K562 (cell line): Measurements from ENCODE around the gene KLF1. TPM values are rescaled to one million over a fixed set of nuclear protein-coding genes. Genes with fewer than 3 reads are reported as not detected.

Experiments used
- ATAC-seq: fragments of 200-7000 bp; cut with Tn5 transposase; 3 replicates; pipeline ENCODE4 v1.9.1; 2020; ENCODE audit warnings: moderate library complexity
- BruUV-seq: library from RNA; stranded (reverse); fragments of 400-500 nt; replicated peaks from 2 replicates; lab custom pipeline; 2021; lab: Mats Ljungman, UMichigan
- CTCF ChIA-PET: fragments of 300-600 bp; formaldehyde crosslinking; extraction: SDS; loops from one replicate; lab custom pipeline; 2021; ENCODE audit warnings: low intra/inter-chr PET ratio; lab: Yijun Ruan, JAX
- POLR2A ChIA-PET: fragments of 300-600, 350-650 bp; sonication (Branson Sonifier 250); formaldehyde crosslinking; extraction: SDS; loops from one replicate; lab custom pipeline; 2021; ENCODE audit warnings: antibody characterized with exemption, inconsistent platforms; lab: Yijun Ruan, JAX
- DNase-seq, 4 experiments: peaks; one replicate each; pipeline versions ENCODE4 v3.0.0 to v3.0.0-alpha.2; 2011 to 2018; ENCODE audit warnings: low spot score in 3 of 4, mixed read lengths in 3 of 4; ENCODE audit errors: extremely low read depth in 1 of 4
- FAIRE-seq: peaks from 2 replicates; lab custom pipeline; 2011; peaks lifted over from hg19 to GRCh38; lab: Jason Lieb, UNC
- H2AFZ ChIP-seq: 2 replicates; pipeline ENCODE4 v1.6.0; 2011; ENCODE audit warnings: low read depth, low read length, control low read depth, inconsistent platforms
- H3K27ac ChIP-seq: fragments of 200-600 bp; 3 replicates; pipeline ENCODE4 v1.8.0; 2011; ENCODE audit warnings: low read depth, mild to moderate bottlenecking, control low read depth, inconsistent platforms, low read length, moderate library complexity, mixed read lengths; ENCODE audit errors: extremely low read depth
- H3K27me3 ChIP-seq, 2 experiments: fragments of 300-600 bp in 1 of 2; 2 replicates in 1 of 2; 3 replicates in 1 of 2; pipeline versions ENCODE4 v1.6.0 to v1.8.0; 2011; ENCODE audit warnings: inconsistent platforms in 2 of 2, low read length in 2 of 2, mild to moderate bottlenecking in 1 of 2, mixed read lengths in 1 of 2, moderate library complexity in 1 of 2; ENCODE audit not compliant: control insufficient read depth in 2 of 2, insufficient read depth in 2 of 2
- H3K36me3 ChIP-seq: fragments of 300-600 bp; 3 replicates; pipeline ENCODE4 v1.8.0; 2011; ENCODE audit warnings: mild to moderate bottlenecking, low read length, inconsistent platforms; ENCODE audit not compliant: control insufficient read depth, insufficient read depth
- H3K4me1 ChIP-seq, 2 experiments: fragments of 200-600 bp in 1 of 2; replicated peaks in 1 of 2; 2 replicates in 1 of 2; 3 replicates in 1 of 2; pipeline versions ENCODE4 v1.5.1 to v1.8.0; 2011; ENCODE audit warnings: inconsistent platforms in 2 of 2, low read length in 2 of 2, mild to moderate bottlenecking in 1 of 2, mixed read lengths in 1 of 2, moderate library complexity in 1 of 2; ENCODE audit not compliant: control insufficient read depth in 2 of 2, insufficient read depth in 2 of 2
- H3K4me2 ChIP-seq: 2 replicates; pipeline ENCODE4 v1.6.1; 2011; ENCODE audit warnings: low read length, control low read depth, inconsistent platforms, mixed read lengths; ENCODE audit not compliant: insufficient read depth
- H3K4me3 ChIP-seq: fragments of 200-600 bp; sonication (generic), shearing (Covaris generic); 2 replicates; pipeline ENCODE4 v1.5.1; 2016; ENCODE audit warnings: control low read depth, inconsistent platforms
- H3K79me2 ChIP-seq: fragments of 200-600 bp; 3 replicates; pipeline ENCODE4 v1.8.0; 2011; ENCODE audit warnings: low read length, inconsistent platforms; ENCODE audit not compliant: control insufficient read depth, insufficient read depth
- H3K9ac ChIP-seq, 2 experiments: 2 replicates each; pipeline versions ENCODE4 v1.6.0 to v1.6.1; 2011; ENCODE audit warnings: low read depth in 2 of 2, low read length in 2 of 2, control low read depth in 1 of 2, inconsistent platforms in 1 of 2, mild to moderate bottlenecking in 1 of 2, mixed read lengths in 1 of 2; ENCODE audit not compliant: insufficient read depth in 1 of 2
- H3K9me1 ChIP-seq: one replicate; pipeline ENCODE4 v1.6.0; 2011; ENCODE audit warnings: inconsistent platforms, mild to moderate bottlenecking, low read length, moderate library complexity; ENCODE audit not compliant: control insufficient read depth, insufficient read depth
- H3K9me3 ChIP-seq: replicated peaks from 2 replicates; pipeline ENCODE4 v1.5.1; 2011; ENCODE audit warnings: low read depth, low read length, inconsistent platforms; ENCODE audit not compliant: control insufficient read depth, insufficient read depth
- H4K20me1 ChIP-seq: replicated peaks from 2 replicates; pipeline ENCODE4 v1.6.1; 2011; ENCODE audit warnings: low read length, inconsistent platforms, mixed read lengths; ENCODE audit not compliant: control insufficient read depth, insufficient read depth
- C11orf30 ChIP-seq: fragments of 450-650 bp; IDR thresholded peaks from 2 replicates; pipeline ENCODE4 v1.6.1; 2016; ENCODE audit warnings: low read depth, mild to moderate bottlenecking
- CHCHD3 ChIP-seq: fragments of 250-450 bp; sonication (Bioruptor Pico); IDR thresholded peaks from 2 replicates; pipeline ENCODE4 v2.1.2; 2022; ENCODE audit warnings: mild to moderate bottlenecking
- HSF4 ChIP-seq: fragments of 250-450 bp; sonication (Bioruptor Pico); IDR thresholded peaks from 2 replicates; pipeline ENCODE4 v2.1.2; 2022; ENCODE audit warnings: mild to moderate bottlenecking, moderate library complexity, borderline replicate concordance
- MAFG ChIP-seq: fragments of 450-650 bp; conservative IDR thresholded peaks from 2 replicates; pipeline ENCODE4 v1.6.1; 2016; ENCODE audit warnings: missing genetic modification characterization, missing compliant biosample characterization
- NFE2 ChIP-seq: IDR thresholded peaks from 2 replicates; pipeline ENCODE4 v1.6.1; 2014; ENCODE audit warnings: antibody characterized with exemption, low read depth
- NFRKB ChIP-seq: fragments of 450-650 bp; IDR thresholded peaks from 2 replicates; pipeline ENCODE4 v1.6.1; 2016; ENCODE audit warnings: low read depth
- RFX5 ChIP-seq: IDR thresholded peaks from 2 replicates; pipeline ENCODE4 v1.6.1; 2011; ENCODE audit warnings: low read depth, mild to moderate bottlenecking, improper control_type of control experiment, low read length
- SMC3 ChIP-seq: conservative IDR thresholded peaks from 2 replicates; pipeline ENCODE4 v1.6.1; 2011; ENCODE audit warnings: low read depth, low read length, improper control_type of control experiment; ENCODE audit not compliant: insufficient read depth
- U2AF1 ChIP-seq: fragments of 200-400 bp; formaldehyde crosslinking; optimal IDR thresholded peaks from 2 replicates; pipeline ENCODE3; 2017; ENCODE audit warnings: mild to moderate bottlenecking, low read depth, low read length, moderate library complexity
- ZEB2 ChIP-seq: fragments of 450-650 bp; IDR thresholded peaks from 2 replicates; pipeline ENCODE4 v1.6.1; 2016
- ZNF133 ChIP-seq: fragments of 250-450 bp; sonication (Bioruptor Pico); IDR thresholded peaks from 2 replicates; pipeline ENCODE4 v1.4.0; 2020; ENCODE audit warnings: mild to moderate bottlenecking
- ZNF239 ChIP-seq: fragments of 250-450 bp; sonication (Bioruptor Pico); IDR thresholded peaks from 2 replicates; pipeline ENCODE4 v1.4.0; 2020; ENCODE audit warnings: mild to moderate bottlenecking
- ZNF316 ChIP-seq: fragments of 450-650 bp; IDR thresholded peaks from 2 replicates; pipeline ENCODE4 v1.6.1; 2016
- WGBS: fragments of 100-300 bp; shearing (Covaris generic); methylation state at CpG from one replicate; pipeline ENCODE4 v1.1.6; 2016; ENCODE audit warnings: low coverage, mixed read lengths; ENCODE audit not compliant: insufficient coverage; ENCODE audit errors: missing lambda C conversion rate; 5-methylcytosine and 5-hydroxymethylcytosine counted together
- in situ Hi-C: fragments of 300-500 bp; cut with MboI; formaldehyde crosslinking; loops from 4 replicates; pipeline ENCODE4 v1.15.0; 2018; ENCODE audit warnings: inconsistent platforms, mixed read lengths
- intact Hi-C: fragments of 100-400 bp; cut with micrococcal nuclease; formaldehyde crosslinking; loops from 2 replicates; pipeline ENCODE4 v1.14.2; 2022
- polyA plus RNA-seq, 8 experiments: library from polyadenylated mRNA; depleted of rRNA in 4 of 8; stranded (reverse) in 5 of 8; unstranded in 3 of 8; fragments of >200 nt; fragmentation: Nextera tagmentation in 2 of 8; fragmentation: Illumina TruSeq in 1 of 8; extraction: Ambion mirVana in 2 of 8; extraction: Trizol in 1 of 8; gene quantifications; 2 replicates each; pipeline versions ENCODE4 v1.2.1 to v1.2.3, GENCODE V29; 2011 to 2014; ENCODE audit warnings: inconsistent platforms in 1 of 8, missing spikeins in 1 of 8
- total RNA-seq, 7 experiments: library from RNA; depleted of rRNA in 6 of 7; stranded (reverse); fragments of >200 nt in 6 of 7; fragmentation: Illumina TruSeq in 2 of 7; extraction: Trizol in 2 of 7; gene quantifications; 2 replicates each; pipeline versions ENCODE4 v1.2.1 to v1.2.3, GENCODE V29; 2011 to 2021; ENCODE audit warnings: low replicate concordance in 1 of 7
- TF ChIP-seq, protein P1 (sequence below): fragments of 250-450 bp; sonication (Bioruptor Pico); IDR thresholded peaks from 2 replicates; pipeline ENCODE4 v1.4.0; 2020; ENCODE audit warnings: mild to moderate bottlenecking, moderate library complexity
- TF ChIP-seq, protein P2 (sequence below): fragments of 450-650 bp; IDR thresholded peaks from 2 replicates; pipeline ENCODE4 v1.6.1; 2016
- TF ChIP-seq, protein P3 (sequence below): fragments of 250-450 bp; sonication (Bioruptor Pico); IDR thresholded peaks from 2 replicates; pipeline ENCODE4 v1.5.0; 2020; ENCODE audit warnings: mild to moderate bottlenecking, borderline replicate concordance

KLF1 gene
- total and polyA plus RNA-seq, 9 of the 15 experiments (the other 6 are each of a cell fraction or from before 2014, with no cell fraction given): 8.4 to 163 (median 47.3) TPM

DNA sequence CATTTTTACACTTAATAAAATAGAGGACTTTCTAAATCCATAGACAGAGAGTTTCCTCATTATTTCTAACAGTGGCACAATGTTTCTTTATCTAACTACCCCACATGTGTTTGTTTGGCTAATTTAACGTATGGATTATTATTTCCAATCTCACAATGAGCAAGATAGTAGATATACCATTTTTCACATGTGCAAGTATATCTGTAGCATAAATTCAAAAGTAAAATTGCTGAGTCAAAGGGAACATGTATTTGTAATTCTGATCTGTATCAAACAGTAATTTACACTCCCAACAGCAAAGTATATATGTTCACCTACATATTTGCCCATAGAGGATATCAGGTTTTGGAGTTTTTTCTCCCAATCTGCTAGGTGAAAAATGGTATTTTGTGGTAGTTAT, 30.3 kb downstream of the KLF1 start:
- ChIA-PET POLR2A (no interaction called here), CTCF (no interaction called here)
- no peak overlapping the region for H3K4me2 ChIP-seq
- DNase-seq (no peak), FAIRE-seq (no peak), ATAC-seq (no peak)
- 10% methylated on average over 1 of the region's 1 CpG for WGBS
- no peaks in the 10 kb centered on the region for H3K27me3 ChIP-seq
- no peak overlapping the region for H3K4me3 ChIP-seq
- no peak overlapping the region for H3K9ac ChIP-seq
- H3K9me3 ChIP-seq: no peaks in the 10 kb centered on the region
- no peaks in the 10 kb centered on the region for H4K20me1 ChIP-seq
- H3K9me1 ChIP-seq: no peaks in the 10 kb centered on the region
- H3K27ac ChIP-seq: no peak overlapping the region
- peaks cover 15% of the 10 kb centered on the region; the same call in 2 of the 3 replicates for H3K36me3 ChIP-seq
- intact Hi-C loops (no loop called here), in situ Hi-C loops (no loop called here)
- H3K79me2 ChIP-seq: no peaks in the 10 kb centered on the region
- TF ChIP-seq ZNF316 (peak; percentile 84), RFX5 (no peak), CHCHD3 (no peak), ZEB2 (no peak), NFE2 (peak; percentile 36; the same call in 1 of the 2 replicates), ZNF133 (CRISPR knock-in tag) (no peak), SMC3 (no peak), ZNF239 (no peak), NFRKB (no peak), HSF4 (CRISPR knock-in tag) (no peak), MAFG (peak; percentile 52), U2AF1 (no peak), C11orf30 (peak; percentile 58)
- TF ChIP-seq, protein P1, sequence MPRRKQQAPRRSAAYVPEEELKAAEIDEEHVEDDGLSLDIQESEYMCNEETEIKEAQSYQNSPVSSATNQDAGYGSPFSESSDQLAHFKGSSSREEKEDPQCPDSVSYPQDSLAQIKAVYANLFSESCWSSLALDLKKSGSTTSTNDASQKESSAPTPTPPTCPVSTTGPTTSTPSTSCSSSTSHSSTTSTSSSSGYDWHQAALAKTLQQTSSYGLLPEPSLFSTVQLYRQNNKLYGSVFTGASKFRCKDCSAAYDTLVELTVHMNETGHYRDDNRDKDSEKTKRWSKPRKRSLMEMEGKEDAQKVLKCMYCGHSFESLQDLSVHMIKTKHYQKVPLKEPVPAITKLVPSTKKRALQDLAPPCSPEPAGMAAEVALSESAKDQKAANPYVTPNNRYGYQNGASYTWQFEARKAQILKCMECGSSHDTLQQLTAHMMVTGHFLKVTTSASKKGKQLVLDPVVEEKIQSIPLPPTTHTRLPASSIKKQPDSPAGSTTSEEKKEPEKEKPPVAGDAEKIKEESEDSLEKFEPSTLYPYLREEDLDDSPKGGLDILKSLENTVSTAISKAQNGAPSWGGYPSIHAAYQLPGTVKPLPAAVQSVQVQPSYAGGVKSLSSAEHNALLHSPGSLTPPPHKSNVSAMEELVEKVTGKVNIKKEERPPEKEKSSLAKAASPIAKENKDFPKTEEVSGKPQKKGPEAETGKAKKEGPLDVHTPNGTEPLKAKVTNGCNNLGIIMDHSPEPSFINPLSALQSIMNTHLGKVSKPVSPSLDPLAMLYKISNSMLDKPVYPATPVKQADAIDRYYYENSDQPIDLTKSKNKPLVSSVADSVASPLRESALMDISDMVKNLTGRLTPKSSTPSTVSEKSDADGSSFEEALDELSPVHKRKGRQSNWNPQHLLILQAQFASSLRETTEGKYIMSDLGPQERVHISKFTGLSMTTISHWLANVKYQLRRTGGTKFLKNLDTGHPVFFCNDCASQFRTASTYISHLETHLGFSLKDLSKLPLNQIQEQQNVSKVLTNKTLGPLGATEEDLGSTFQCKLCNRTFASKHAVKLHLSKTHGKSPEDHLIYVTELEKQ (CRISPR knock-in tag): no peak
- TF ChIP-seq, protein P2, sequence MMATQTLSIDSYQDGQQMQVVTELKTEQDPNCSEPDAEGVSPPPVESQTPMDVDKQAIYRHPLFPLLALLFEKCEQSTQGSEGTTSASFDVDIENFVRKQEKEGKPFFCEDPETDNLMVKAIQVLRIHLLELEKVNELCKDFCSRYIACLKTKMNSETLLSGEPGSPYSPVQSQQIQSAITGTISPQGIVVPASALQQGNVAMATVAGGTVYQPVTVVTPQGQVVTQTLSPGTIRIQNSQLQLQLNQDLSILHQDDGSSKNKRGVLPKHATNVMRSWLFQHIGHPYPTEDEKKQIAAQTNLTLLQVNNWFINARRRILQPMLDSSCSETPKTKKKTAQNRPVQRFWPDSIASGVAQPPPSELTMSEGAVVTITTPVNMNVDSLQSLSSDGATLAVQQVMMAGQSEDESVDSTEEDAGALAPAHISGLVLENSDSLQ: no peak
- TF ChIP-seq, protein P3, sequence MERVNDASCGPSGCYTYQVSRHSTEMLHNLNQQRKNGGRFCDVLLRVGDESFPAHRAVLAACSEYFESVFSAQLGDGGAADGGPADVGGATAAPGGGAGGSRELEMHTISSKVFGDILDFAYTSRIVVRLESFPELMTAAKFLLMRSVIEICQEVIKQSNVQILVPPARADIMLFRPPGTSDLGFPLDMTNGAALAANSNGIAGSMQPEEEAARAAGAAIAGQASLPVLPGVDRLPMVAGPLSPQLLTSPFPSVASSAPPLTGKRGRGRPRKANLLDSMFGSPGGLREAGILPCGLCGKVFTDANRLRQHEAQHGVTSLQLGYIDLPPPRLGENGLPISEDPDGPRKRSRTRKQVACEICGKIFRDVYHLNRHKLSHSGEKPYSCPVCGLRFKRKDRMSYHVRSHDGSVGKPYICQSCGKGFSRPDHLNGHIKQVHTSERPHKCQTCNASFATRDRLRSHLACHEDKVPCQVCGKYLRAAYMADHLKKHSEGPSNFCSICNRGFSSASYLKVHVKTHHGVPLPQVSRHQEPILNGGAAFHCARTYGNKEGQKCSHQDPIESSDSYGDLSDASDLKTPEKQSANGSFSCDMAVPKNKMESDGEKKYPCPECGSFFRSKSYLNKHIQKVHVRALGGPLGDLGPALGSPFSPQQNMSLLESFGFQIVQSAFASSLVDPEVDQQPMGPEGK (CRISPR knock-in tag): no peak
- no TSS peak for BruUV-seq
- peaks cover 0 to 9% of the 10 kb centered on the region in 2 experiments; a peak in 1 of 5 replicates for H3K4me1 ChIP-seq
- H2AFZ ChIP-seq: no peak overlapping the region
